Epidermal melanocyte (primary cell): ENCODE measurements around the gene CACNA1A.
"Not testable (repeated sequence)": the region's sequence is repeated elsewhere in the genome, so short reads cannot be mapped to it uniquely, and the experiment has no call there.

Experiments used
- DNase-seq: peaks from one replicate; pipeline ENCODE4 v3.0.0; 2011; ENCODE audit warnings: low spot score; ENCODE audit not compliant: insufficient read length

Gene CACNA1A

DNA sequence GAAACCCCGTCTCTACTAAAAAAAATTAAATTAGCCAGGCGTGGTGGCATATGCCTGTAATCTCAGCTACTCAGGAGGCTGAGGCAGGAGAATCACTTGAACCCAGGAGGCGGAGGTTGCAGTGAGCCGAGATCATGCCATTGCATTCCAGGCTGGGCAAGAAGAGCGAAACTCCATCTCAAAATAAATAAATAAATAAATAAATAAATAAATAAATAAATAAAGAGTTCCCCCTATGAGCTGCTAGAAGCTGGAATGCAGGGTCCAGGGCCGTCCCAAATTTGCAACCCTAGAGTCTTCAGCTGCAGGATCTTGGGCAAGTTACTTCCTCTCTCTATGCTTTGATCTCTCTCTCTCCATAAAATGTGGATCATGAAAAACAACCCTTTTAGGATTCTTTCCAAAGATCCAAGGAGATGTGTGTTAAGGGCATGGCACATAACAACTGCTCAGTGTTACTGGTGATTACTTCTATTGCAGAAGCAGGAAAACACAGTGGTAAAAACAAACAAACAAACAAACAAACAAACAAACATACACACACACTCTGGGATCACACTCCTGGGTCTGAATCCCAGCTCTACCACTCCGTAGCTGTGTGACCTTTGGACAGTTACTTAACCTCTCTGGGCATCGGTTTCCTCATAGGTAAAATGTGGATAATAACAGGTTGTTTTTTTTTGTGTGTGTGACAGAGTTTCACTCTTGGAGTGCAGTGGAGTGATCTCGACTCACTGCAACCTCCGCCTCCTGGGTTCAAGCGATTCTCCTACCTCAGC, 78.8 kb downstream of the CACNA1A start:
- DNase-seq = no peak

DNA sequence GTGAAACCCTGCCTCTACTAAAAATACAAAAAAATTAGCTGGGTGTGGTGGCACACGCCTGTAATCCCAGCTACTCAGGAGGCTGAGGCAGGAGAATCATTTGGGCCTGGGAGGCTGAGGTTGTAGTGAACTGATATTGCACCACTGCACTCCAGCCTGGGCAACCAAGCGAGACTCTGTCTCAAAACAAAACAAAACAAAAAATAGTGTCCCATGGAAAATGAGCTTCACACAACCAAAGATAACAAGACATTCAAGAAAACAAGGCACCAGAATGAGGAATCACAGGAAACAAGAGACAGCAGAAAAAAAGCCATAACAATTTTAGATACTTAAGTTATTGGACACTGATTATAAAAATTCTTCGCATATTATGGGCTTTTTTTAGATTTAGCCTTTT, 80.4 kb downstream of the CACNA1A start:
- DNase-seq = not testable (repeated sequence)

DNA sequence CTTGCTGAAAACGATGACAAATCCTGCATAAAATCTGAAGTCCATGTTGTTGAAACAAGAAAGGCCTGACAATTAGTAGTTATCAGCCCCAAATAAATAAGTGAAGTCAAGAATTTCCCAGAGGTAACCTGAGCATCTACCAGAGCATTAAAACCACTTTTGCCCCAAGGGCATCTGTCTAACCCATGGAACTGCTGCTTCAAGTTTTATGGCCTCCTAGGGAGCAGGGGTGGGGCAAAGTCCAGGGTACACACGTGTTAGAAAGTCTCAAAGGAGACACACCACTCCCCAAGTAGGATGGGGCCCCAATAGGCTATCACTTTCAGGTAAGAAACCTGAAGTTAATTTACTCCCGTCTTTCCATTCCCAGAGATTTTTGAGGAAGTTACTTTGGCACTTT, 81.1 kb downstream of the CACNA1A start:
- no peak for DNase-seq

DNA sequence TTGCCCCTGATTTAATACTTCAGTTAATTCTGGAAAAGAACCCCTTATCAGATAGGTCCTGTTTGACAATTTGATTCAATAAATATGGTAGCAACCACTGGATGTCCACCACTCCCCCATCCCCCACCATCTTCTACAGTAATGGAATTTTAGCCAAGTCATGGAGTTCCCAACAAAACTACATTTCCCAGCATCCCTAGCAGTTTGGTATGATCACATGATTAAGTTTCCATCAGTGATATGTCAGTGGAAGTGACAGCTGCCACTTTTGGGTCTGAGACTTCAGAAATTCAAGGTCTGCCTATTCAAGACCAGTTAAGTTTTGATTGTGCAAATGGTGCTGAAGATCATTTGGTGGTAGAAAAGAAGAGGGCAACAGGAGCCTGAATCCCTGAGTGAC, 85.5 kb downstream of the CACNA1A start:
- no peak for DNase-seq

DNA sequence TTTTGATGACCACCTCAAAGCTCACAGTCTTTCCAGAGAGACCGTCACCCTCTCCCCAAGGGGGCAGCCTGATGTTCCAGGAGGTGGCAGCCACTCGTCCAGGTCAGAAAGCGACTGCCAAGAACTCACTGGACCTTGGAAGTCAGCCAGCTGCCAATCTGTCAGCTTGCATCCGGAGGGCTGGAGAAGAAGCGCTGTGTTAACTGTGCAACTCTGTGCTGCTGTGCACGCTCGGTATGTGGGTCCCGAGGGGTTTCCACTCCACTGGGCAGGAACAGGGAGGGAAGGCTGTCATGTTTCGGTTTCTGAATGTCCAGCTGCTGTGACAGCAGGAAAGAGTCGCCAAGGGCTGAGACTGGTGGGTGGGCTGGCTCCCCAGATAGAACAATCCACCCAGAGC, 89.2 kb downstream of the CACNA1A start:
- no peak for DNase-seq

DNA sequence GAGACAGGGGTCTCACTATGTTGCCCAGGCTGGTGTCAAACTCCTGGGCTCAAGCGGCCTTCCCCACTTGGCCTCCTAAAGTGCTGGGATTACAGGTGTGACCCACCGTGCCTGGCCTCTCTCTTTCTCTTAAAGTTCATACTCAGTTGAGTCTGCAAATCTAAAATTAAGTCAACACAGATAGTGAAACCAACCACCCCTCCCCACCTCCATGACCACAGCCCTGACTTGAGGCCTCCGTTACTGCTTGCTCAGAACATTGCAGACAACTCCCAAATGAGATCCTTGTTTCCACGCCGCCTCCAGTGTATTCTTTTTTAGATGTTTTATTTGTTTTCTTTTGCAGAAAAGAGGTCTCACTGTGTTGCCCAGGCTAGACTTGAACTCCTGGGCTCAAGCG, 94.4 kb downstream of the CACNA1A start:
- no peak for DNase-seq

DNA sequence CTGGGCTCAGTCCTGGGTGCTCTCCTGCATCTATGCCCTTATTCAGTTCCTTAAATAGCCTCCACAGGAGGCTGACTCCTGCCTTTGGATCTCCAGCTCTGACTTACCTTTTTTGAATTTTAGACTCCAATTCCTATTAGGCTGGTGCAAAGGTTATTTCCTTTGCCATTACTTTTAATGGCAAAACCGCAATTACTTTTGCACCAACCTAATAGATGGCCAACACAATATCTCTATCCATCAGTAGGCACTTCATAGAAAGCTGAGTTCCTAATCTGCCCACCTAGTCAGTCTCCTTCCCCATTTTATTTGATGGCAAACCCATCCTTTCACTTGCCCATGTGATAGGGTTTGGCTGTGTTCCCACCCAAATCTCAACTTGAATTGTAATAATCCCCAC, 95.3 kb downstream of the CACNA1A start:
- no peak for DNase-seq

DNA sequence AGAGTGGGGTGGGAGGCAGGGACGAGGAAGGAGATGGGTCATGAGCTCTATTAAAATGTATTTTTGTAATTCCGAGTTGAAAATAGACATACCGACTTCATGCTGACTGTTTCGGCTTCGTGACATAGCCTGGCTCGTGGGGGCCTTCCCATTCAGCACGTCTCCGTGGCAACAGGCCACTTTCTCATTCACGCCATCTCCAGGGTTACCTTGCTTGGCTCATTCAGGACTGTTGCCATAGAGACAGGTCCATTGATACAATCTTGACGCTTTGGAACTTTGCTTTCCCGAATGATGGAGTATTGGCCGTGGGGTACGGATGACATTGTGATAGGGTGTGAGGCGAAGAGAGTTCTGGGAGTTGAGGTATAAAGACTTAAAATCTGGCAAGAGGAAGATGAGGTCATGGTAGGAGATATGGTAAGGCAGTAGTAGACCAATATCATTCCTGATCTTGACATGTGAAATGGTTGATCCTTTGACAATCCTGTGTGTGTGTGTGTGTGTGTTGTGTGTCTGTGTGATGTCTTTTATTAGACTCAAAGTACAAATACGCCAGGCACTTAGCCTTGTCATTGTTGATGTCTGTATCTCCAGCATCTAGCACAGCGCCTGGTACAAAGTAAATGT, 97.3 kb downstream of the CACNA1A start:
- DNase-seq = no peak

DNA sequence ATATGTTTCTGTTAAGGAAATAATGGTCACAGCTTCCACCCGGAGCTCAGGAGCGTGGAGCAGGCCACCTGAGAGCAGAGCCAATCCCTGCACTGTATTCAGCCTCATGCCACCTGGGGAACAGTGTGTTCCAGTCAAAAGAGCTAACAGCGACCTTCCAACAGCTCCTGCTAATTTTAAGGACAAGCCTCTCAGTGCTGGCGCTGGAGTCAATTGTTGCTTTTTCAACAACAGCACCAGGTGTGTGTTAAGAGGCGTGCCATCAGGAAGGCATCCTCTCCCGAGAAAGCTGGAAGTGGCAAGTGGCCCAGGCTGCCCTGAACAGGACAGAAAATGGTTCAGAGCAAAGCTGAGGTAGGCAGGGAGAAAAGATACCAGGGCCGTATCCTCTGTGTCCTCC, 102.0 kb downstream of the CACNA1A start:
- no peak for DNase-seq

DNA sequence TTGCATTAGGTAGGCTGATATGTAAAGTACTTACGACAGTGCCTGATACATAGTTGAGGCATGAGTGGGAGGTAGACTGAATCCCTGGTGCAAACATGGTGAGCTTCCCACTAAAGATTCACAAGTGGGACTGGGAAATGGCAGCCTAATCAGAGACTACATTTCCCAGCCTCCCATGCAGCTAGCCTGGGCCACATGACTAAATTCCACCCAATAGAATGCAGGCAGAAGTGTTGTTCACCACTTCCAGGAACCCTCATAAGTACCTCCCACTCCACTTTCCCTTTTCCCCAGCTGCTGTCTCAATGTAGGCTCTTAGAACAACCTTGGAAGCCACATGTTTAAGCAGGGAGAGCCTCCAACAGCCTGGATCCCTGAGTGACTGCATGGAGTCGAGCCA, 104.9 kb downstream of the CACNA1A start:
- no peak for DNase-seq

DNA sequence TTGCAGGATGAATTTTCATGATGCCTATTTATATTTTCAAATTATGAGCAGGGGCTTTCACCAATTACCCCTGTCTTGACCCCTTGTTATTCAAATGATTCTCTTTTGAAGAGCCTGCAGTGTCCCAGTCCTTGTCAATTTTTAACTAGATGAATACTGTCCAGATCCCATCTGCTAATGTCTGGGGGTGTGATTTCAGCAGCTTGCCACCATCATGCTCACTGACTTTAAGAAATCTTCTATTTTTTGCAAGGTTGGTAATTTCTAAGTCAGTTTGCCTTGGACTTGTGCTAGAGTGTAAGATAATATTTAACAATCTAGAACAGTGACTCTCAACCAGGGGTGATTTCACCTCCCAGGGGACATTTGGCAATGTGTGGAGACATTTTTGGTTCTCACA, 106.0 kb downstream of the CACNA1A start:
- no peak for DNase-seq

DNA sequence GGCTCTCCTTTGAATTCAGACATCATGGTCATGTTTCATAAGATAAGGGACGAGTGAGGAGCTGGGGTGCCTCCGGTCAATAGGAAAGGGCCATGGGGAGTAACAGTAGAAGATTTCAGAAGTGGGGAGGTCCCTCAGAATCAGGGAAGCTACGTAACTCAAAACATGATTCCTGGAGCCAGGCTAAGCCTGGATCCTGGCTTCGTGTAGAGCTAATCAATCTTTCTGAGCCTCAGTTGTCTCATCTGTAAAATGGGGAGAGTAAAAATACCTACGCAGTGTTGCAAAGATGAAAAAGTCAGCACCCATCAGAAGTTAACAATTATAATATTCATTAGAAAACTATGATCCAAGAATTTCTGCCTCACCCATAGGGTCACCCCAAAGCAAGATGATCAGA, 106.5 kb downstream of the CACNA1A start:
- no peak for DNase-seq

DNA sequence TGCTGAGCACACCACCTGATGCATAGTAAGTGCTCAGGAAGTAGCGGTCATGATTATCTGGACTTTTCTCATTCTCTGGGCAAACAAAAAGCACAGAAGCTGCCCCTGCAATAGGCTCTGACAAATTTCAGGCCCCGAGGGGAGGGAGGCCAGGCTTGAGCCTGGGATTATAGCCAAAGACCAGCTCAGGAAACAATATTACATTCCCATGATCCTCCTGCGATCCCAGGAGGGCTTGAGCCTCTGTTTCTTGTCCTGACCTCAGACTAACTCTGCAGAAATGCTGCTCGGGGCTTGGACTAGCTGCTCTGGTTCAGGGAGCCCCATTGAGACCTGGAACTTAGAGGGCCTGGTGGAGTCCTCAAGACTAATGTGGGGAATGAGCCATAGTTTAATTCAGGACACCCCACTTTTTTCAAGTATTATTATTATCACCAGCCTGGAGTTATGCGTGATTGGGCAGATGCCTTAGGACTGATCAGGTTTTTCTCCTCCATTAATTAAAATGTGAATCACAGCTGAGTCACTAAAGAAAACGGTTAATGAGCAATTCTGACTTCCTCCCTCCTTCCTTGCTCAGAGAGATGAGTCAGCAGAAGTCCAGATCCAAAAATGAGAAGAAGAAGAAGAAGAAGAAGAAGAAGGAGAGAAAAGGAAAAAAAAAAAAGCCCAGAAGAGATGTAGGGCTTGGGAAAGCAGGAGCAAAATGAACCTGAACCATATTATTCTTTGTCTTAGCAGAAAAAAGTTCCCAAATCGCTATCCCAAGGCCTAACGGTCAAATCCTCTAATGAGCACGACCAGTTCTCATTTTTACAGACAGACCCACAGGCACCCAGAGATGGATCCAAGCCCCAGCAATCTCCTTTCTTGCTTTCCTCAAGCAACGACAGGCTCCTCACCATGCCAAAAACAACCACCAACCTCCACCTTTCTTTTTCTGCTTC, 107.2 kb downstream of the CACNA1A start:
- peak; percentile 51 for DNase-seq

DNA sequence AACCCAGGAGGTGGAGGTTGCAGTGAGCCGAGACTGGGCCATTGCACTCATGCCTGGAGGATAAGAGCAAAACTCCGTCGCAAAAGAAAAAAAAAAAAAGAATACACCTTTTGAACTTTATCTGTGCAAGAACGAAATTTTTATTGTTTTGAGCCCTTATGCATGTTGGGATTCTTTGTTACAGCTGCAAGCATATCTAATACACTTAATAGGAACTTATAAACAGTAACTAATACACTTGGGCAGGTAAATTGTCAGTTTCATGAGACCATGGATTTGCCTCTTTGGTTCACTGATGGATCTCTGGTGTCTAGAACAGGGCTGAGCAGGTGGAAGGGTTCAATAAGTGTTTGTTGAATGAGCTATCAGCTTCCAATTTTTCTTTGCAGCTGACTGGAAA, 108.1 kb downstream of the CACNA1A start:
- no peak for DNase-seq

DNA sequence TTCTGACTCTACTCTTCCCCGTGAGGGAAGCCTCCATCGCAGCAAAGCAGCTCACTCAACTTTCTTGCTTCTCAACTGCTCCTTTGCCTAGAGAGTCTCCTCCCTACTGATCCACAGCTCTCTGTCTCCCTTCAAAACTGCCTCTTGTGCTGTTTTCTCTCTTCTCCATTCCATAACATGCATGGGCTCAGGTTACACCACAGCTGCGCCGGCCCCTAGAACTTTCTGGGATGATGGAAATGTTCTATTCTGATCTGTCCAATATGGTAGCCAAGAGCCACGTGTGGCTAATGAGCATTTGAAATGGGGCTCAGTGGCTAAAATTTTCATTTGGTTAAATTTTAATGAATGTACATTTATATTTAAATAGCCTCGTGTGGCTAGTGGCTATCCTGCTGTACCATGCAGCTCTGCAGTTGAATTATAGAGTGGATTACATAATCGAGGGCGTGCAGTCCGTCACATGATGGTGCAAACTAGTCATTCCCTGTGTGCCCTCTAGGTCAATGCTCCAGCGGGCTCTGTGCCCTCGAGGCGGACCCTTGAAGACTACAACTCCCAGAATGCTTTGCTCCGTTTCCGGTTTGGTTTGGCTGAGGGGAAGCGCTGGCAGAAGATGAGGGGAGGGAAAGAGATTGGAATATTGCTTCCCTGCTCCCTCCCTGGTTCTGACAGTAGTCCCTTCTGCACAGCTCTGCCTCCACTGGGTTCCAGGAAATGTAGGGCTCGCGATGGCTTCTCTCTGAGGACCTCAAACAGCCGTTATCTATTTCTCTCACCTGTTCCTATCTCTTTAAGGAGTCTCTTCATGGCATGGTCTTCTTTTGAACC, 109.8 kb downstream of the CACNA1A start:
- DNase-seq = peak; percentile 41

DNA sequence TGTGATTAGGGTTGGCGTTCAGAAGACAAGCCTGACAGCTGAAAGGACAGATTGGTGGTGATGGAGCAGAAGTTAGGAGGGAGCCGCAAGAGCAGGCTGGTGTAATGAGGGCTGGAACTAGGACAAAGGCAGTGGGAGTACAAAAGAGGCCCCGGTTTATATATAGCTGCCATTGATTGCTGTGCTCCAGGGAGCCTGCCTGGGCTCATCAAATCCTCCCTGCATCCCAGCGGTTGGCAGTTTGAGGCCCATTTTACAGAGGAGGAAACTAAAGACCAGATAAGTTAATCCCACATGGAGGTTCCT, 123.7 kb downstream of the CACNA1A start:
- DNase-seq = no peak

DNA sequence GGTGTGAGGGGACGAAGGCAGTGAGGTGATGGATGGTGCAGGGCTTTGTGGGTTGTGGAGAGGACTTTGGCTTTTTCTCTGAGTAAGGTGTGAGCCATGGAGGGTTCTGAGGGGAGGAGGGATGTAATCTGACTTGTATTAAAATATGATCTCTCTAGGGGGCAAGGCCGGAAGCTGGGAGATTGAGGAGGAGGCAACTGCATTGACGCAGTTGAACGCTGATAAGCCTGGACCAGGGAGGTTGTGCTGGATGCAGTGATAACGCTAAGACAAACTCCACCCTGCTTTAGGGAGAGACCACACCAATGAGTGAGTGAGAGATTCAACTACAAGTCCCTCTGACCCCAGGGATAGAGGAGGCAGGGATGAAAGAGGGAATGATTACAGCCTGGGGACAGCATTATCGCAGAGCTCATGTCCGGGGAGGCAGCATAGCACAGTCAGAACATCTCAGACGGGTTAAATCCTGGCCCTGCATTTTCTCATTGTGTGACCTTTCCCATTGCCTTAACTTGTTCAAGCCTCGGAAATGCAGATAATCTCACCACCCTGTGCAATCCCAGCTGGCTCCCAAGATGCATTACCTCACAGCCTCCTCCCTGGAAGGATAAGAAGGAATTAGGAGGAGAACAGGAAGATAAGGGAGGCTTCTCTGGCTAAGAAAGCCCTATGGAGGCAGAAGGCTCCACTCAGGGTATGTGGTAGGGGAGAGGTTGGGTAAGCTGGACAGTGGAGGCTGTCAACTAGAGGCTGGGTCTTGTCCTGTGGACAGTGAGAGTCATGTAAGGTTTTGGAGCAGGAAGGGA, 124.2 kb downstream of the CACNA1A start:
- no peak for DNase-seq

DNA sequence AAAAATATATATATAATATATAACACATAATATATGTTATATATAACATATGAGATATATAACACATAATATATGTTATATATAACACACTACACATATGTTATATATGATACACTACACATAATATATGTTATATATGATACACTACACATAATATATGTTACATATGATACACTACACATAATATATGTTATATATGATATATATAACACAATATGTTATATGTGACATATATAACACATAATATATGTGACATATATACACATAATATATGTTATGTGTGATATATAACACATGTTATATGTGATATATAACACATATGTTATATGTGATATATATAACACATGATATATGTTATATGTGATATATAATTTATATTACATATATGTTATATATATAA, 129.7 kb downstream of the CACNA1A start:
- no peak for DNase-seq

DNA sequence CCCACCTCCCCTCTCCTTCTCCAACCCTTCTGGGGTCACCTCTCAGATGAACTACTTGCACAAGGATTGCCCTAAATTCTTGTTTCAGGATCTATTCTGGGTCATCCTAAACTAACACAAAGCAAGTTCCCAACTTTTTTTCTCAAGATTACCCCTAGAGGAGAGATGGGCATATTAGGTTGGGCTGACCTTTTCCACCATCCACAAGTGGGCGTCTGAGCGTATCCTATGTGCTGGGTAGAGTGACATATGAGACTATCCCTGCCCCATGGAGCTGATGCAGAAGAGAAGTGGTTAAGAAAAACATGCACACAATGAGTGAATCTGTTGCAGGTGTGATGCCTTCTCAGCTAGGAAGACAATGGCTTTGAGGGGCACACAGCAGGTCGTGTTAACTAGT, 132.7 kb downstream of the CACNA1A start:
- no peak for DNase-seq

DNA sequence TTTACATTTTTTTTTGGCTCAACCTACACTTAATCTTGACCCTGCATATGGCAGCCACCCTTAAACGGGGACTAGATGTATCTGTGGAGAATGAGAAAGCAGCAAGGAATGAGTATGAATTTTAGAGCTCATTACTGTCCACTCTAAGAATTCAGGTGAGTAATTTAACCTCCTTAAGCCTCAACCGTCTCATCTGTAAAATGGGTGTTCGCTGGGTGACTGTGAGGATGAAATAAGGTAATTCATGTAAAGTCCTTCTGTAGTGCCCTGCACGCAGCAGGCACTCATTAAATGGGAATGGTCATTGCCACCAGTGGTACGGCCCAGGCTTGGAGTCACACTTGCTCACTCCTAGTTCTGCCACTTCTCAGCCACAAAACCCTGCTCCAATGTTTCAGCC, 135.3 kb downstream of the CACNA1A start:
- no peak for DNase-seq
